Muscle layer of duodenum (tissue), 2 donors: Measurements from ENCODE around the gene CRIP3.
"Not testable (repeated sequence)": the region's sequence is repeated elsewhere in the genome, so short reads cannot be mapped to it uniquely, and the experiment has no call there.

Source experiments
- H3K27ac ChIP-seq: one replicate; pipeline ENCODE4 v1.7.0; 2013; ENCODE audit warnings: mild to moderate bottlenecking, low read length
- H3K27me3 ChIP-seq: one replicate; pipeline ENCODE4 v1.7.0; 2013; ENCODE audit warnings: low read depth, mild to moderate bottlenecking, control low read depth, low read length
- H3K36me3 ChIP-seq, 2 donors: one replicate each; pipeline ENCODE4 v1.7.0; 2013; ENCODE audit warnings: low read length in 2 of 2, control low read depth in 1 of 2, mild to moderate bottlenecking in 1 of 2; ENCODE audit not compliant: insufficient read depth in 2 of 2, control insufficient read depth in 1 of 2
- H3K4me1 ChIP-seq, 2 donors: one replicate each; pipeline ENCODE4 v1.7.0; 2013; ENCODE audit warnings: low read length in 2 of 2, mild to moderate bottlenecking in 2 of 2, control low read depth in 1 of 2, moderate library complexity in 1 of 2; ENCODE audit not compliant: insufficient read depth in 2 of 2, control insufficient read depth in 1 of 2
- H3K4me3 ChIP-seq, 2 donors: one replicate each; pipeline ENCODE4 v1.7.0; 2013; ENCODE audit warnings: low read length in 2 of 2, low read depth in 1 of 2, mild to moderate bottlenecking in 1 of 2
- H3K9me3 ChIP-seq, 2 donors: one replicate each; pipeline ENCODE4 v1.7.0; 2013; ENCODE audit warnings: low read length in 2 of 2, control low read depth in 1 of 2, mild to moderate bottlenecking in 1 of 2; ENCODE audit not compliant: control insufficient read depth in 1 of 2
- donor health status: healthy.

CRIP3 gene

GRCh38 chr6:43308101-43308989, at the start of gene CRIP3:
CRIP3 (minus strand) TSS chr6:43308826; CDS start chr6:43308792, 34 bp downstream.
- Histone ChIP-seq H3K4me3 (peak within 1 kb of the TSS; percentile 45 to 56), H3K27ac (no peak within 1 kb of the TSS)

GRCh38 chr6:43355862-43356590, 47.4 kb upstream of the CRIP3 start:
- H3K4me3 ChIP-seq = no peak overlapping the region
- H3K27ac ChIP-seq = no peak overlapping the region
- no peaks in the 10 kb centered on the region for H3K9me3 ChIP-seq
- H3K4me1 ChIP-seq = no peaks in the 10 kb centered on the region
- no peaks in the 10 kb centered on the region for H3K27me3 ChIP-seq
- peaks cover 34 to 51% of the 10 kb centered on the region in 2 donors for H3K36me3 ChIP-seq

More at GRCh38 chr6:43308101-43308989, at the start of gene CRIP3:
- H3K9me3 ChIP-seq = no peaks in the 10 kb centered on the region
- H3K36me3 ChIP-seq = no peaks in the 10 kb centered on the region
- peaks cover 5% of the 10 kb centered on the region for H3K27me3 ChIP-seq
- H3K4me1 ChIP-seq = peaks cover 0 to 10% of the 10 kb centered on the region in 2 donors

GRCh38 chr6:43351951-43352350, 43.3 kb upstream of the CRIP3 start:
- H3K4me1 ChIP-seq, H3K27ac ChIP-seq, H3K9me3 ChIP-seq, H3K27me3 ChIP-seq, H3K4me3 ChIP-seq: not testable (repeated sequence)
- H3K36me3 ChIP-seq = peaks cover 46 to 48% of the 10 kb centered on the region in 2 donors

- Histone ChIP-seq H3K9me3 (no peaks in the 10 kb centered on the region), H3K36me3 (peaks cover 37 to 58% of the 10 kb centered on the region in 2 donors), H3K4me1 (no peaks in the 10 kb centered on the region)
Measured at GRCh38 chr6:43347444-43347843, 38.8 kb upstream of the CRIP3 start.

GRCh38 chr6:43347021-43347420, 38.4 kb upstream of the CRIP3 start:
- Histone ChIP-seq H3K9me3 (no peaks in the 10 kb centered on the region), H3K27me3 (no peaks in the 10 kb centered on the region), H3K36me3 (peaks cover 40 to 62% of the 10 kb centered on the region in 2 donors)

More at GRCh38 chr6:43347444-43347843, 38.8 kb upstream of the CRIP3 start:
- Histone ChIP-seq H3K4me3 (no peak overlapping the region), H3K27me3 (no peaks in the 10 kb centered on the region), H3K27ac (no peak overlapping the region)

GRCh38 chr6:43346243-43346642, 37.6 kb upstream of the CRIP3 start:
- H3K27ac ChIP-seq, H3K27me3 ChIP-seq, H3K4me1 ChIP-seq, H3K4me3 ChIP-seq, H3K9me3 ChIP-seq: not testable (repeated sequence)
- H3K36me3 ChIP-seq = peaks cover 44 to 69% of the 10 kb centered on the region in 2 donors

More at GRCh38 chr6:43347021-43347420, 38.4 kb upstream of the CRIP3 start:
- Histone ChIP-seq H3K27ac (no peak overlapping the region), H3K4me3 (no peak overlapping the region), H3K4me1 (no peaks in the 10 kb centered on the region)

- Histone ChIP-seq H3K9me3 (no peaks in the 10 kb centered on the region), H3K27ac (no peak overlapping the region), H3K27me3 (no peaks in the 10 kb centered on the region), H3K4me1 (no peaks in the 10 kb centered on the region), H3K4me3 (no peak overlapping the region), H3K36me3 (peaks cover 43 to 65% of the 10 kb centered on the region in 2 donors)
Measured at GRCh38 chr6:43339168-43339567, 30.5 kb upstream of the CRIP3 start.

- H3K9me3 ChIP-seq = no peaks in the 10 kb centered on the region
- H3K36me3 ChIP-seq = peaks cover 40 to 61% of the 10 kb centered on the region in 2 donors
- H3K4me1 ChIP-seq = no peaks in the 10 kb centered on the region
- H3K4me3 ChIP-seq = no peak overlapping the region
- no peak overlapping the region for H3K27ac ChIP-seq
- no peaks in the 10 kb centered on the region for H3K27me3 ChIP-seq
Measured at GRCh38 chr6:43338243-43338642, 29.6 kb upstream of the CRIP3 start.

- H3K4me3 ChIP-seq = no peak overlapping the region
Measured at GRCh38 chr6:43336382-43336781, 27.8 kb upstream of the CRIP3 start.

GRCh38 chr6:43335469-43335868, 26.8 kb upstream of the CRIP3 start:
- Histone ChIP-seq H3K9me3 (no peaks in the 10 kb centered on the region), H3K36me3 (peaks cover 19 to 35% of the 10 kb centered on the region in 2 donors), H3K27ac (no peak overlapping the region), H3K27me3 (no peaks in the 10 kb centered on the region), H3K4me1 (no peaks in the 10 kb centered on the region), H3K4me3 (no peak overlapping the region)

More at GRCh38 chr6:43336382-43336781, 27.8 kb upstream of the CRIP3 start:
- peaks cover 25 to 43% of the 10 kb centered on the region in 2 donors for H3K36me3 ChIP-seq
- H3K4me1 ChIP-seq = no peaks in the 10 kb centered on the region
- H3K9me3 ChIP-seq = no peaks in the 10 kb centered on the region
- no peak overlapping the region for H3K27ac ChIP-seq
- H3K27me3 ChIP-seq = no peaks in the 10 kb centered on the region

- no peak overlapping the region for H3K4me3 ChIP-seq
- no peak overlapping the region for H3K27ac ChIP-seq
- peaks cover 10 to 26% of the 10 kb centered on the region in 2 donors for H3K36me3 ChIP-seq
- H3K4me1 ChIP-seq = no peaks in the 10 kb centered on the region
- H3K27me3 ChIP-seq = no peaks in the 10 kb centered on the region
- no peaks in the 10 kb centered on the region for H3K9me3 ChIP-seq
Measured at GRCh38 chr6:43334466-43335095, 26.0 kb upstream of the CRIP3 start.
